Neuronal stem cell (in vitro differentiated cells): ENCODE data around the gene OLFM1.
"Not testable (repeated sequence)": the region's sequence is repeated elsewhere in the genome, so short reads cannot be mapped to it uniquely, and the experiment has no call there.

Experiments used
- DNase-seq: peaks from one replicate; pipeline ENCODE4 v3.0.0-alpha.2; 2013; ENCODE audit warnings: low spot score
- H2AFZ ChIP-seq: one replicate; pipeline ENCODE4 v1.6.1; 2013; ENCODE audit warnings: mild to moderate bottlenecking, low read length, inconsistent platforms
- H2AK5ac ChIP-seq: 2 replicates; pipeline ENCODE4 v1.6.1; 2013; ENCODE audit warnings: low read depth, mild to moderate bottlenecking, inconsistent platforms, low read length, moderate library complexity, mixed read lengths
- H2BK120ac ChIP-seq: 2 replicates; pipeline ENCODE4 v1.6.1; 2013; ENCODE audit warnings: low read depth, mild to moderate bottlenecking, inconsistent platforms, low read length, moderate library complexity, mixed read lengths
- H2BK12ac ChIP-seq: one replicate; pipeline ENCODE4 v1.6.1; 2013; ENCODE audit warnings: low read length, inconsistent platforms
- H2BK15ac ChIP-seq: 2 replicates; pipeline ENCODE4 v1.6.1; 2013; ENCODE audit warnings: mild to moderate bottlenecking, low read length, inconsistent platforms, mixed read lengths
- H2BK5ac ChIP-seq: one replicate; pipeline ENCODE4 v1.6.1; 2013; ENCODE audit warnings: inconsistent platforms, mild to moderate bottlenecking, low read length, moderate library complexity
- H3K14ac ChIP-seq: one replicate; pipeline ENCODE4 v1.6.1; 2013; ENCODE audit warnings: low read length, inconsistent platforms
- H3K18ac ChIP-seq: 2 replicates; pipeline ENCODE4 v1.6.1; 2013; ENCODE audit warnings: low read length, inconsistent platforms
- H3K23ac ChIP-seq: 2 replicates; pipeline ENCODE4 v1.6.1; 2013; ENCODE audit warnings: low read depth, mild to moderate bottlenecking, mixed read lengths, low read length, inconsistent platforms; ENCODE audit not compliant: poor library complexity
- H3K27ac ChIP-seq: replicated peaks from 3 replicates; pipeline ENCODE4 v1.5.1; 2013; ENCODE audit warnings: low read length, inconsistent platforms
- H3K27me3 ChIP-seq, 3 experiments: 2 replicates each; pipeline ENCODE4 v1.6.1; 2013; ENCODE audit warnings: low read length in 3 of 3, mild to moderate bottlenecking in 2 of 3, inconsistent platforms in 1 of 3, low read depth in 1 of 3, mixed read lengths in 1 of 3, moderate library complexity in 1 of 3; ENCODE audit not compliant: control insufficient read depth in 3 of 3, insufficient read depth in 3 of 3
- H3K36me3 ChIP-seq, 2 donors: replicated peaks in 1 of 2; 2 replicates each; pipeline ENCODE4 v1.6.1; 2013; ENCODE audit warnings: low read length in 2 of 2; ENCODE audit not compliant: control insufficient read depth in 2 of 2, insufficient read depth in 2 of 2
- H3K4ac ChIP-seq: 2 replicates; pipeline ENCODE4 v1.6.1; 2013; ENCODE audit warnings: inconsistent platforms, mild to moderate bottlenecking, low read length, moderate library complexity
- H3K4me1 ChIP-seq, 2 donors: 1 replicate in 1 of 2; 2 replicates in 1 of 2; pipeline ENCODE4 v1.6.1; 2013; ENCODE audit warnings: low read length in 2 of 2, low read depth in 1 of 2; ENCODE audit not compliant: control insufficient read depth in 2 of 2, insufficient read depth in 1 of 2
- H3K4me2 ChIP-seq: one replicate; pipeline ENCODE4 v1.6.1; 2013; ENCODE audit warnings: mild to moderate bottlenecking, low read length, inconsistent platforms; ENCODE audit not compliant: insufficient read depth, poor library complexity, severe bottlenecking
- H3K4me3 ChIP-seq, 2 donors: 2 replicates each; pipeline ENCODE4 v1.5.1; 2013; ENCODE audit warnings: low read length in 2 of 2, mild to moderate bottlenecking in 2 of 2, inconsistent platforms in 1 of 2, moderate library complexity in 1 of 2
- H3K79me1 ChIP-seq: one replicate; pipeline ENCODE4 v1.6.1; 2013; ENCODE audit warnings: low read depth, mild to moderate bottlenecking, inconsistent platforms, low read length, moderate library complexity
- H3K9ac ChIP-seq: one replicate; pipeline ENCODE4 v1.6.1; 2013; ENCODE audit warnings: mild to moderate bottlenecking, low read depth, low read length, inconsistent platforms; ENCODE audit not compliant: poor library complexity
- H3K9me3 ChIP-seq, 2 donors: replicated peaks in 1 of 2; 2 replicates each; pipeline versions ENCODE3 to v1.6.1; 2013; ENCODE audit warnings: low read length in 2 of 2, mild to moderate bottlenecking in 2 of 2, inconsistent platforms in 1 of 2, low read depth in 1 of 2, mixed read lengths in 1 of 2, moderate library complexity in 1 of 2; ENCODE audit not compliant: control insufficient read depth in 2 of 2, insufficient read depth in 1 of 2
- H4K8ac ChIP-seq: one replicate; pipeline ENCODE4 v1.6.1; 2013; ENCODE audit warnings: low read depth, mild to moderate bottlenecking, inconsistent platforms, low read length, moderate library complexity
- H4K91ac ChIP-seq: one replicate; pipeline ENCODE4 v1.6.1; 2013; ENCODE audit warnings: low read length, low read depth, mild to moderate bottlenecking, inconsistent platforms; ENCODE audit not compliant: poor library complexity
- WGBS, 2 donors: extraction: QIAGEN DNeasy Blood & Tissue Kit; methylation state at CpG; one replicate each; pipeline ENCODE4 v1.1.7; 2013; ENCODE audit warnings: missing lambda C conversion rate in 2 of 2, mixed read lengths in 1 of 2; ENCODE audit not compliant: insufficient read length in 2 of 2, insufficient replicate concordance in 1 of 2; ENCODE audit errors: extremely low coverage in 2 of 2; 5-methylcytosine and 5-hydroxymethylcytosine counted together

OLFM1 gene

GRCh38 chr9:135110416-135110815, 22.9 kb downstream of the OLFM1 start:
- no peak overlapping the region for H2BK120ac ChIP-seq
- H3K36me3 ChIP-seq: no peaks in the 10 kb centered on the region
- no peak overlapping the region for H2BK15ac ChIP-seq
- no peak overlapping the region for H3K23ac ChIP-seq
- no peaks in the 10 kb centered on the region for H3K9me3 ChIP-seq
- H3K14ac ChIP-seq: no peak overlapping the region
- no peak overlapping the region for H3K18ac ChIP-seq
- H3K9ac ChIP-seq: no peak overlapping the region
- H3K27ac ChIP-seq: no peak overlapping the region
- H3K4ac ChIP-seq: no peak overlapping the region
- no peaks in the 10 kb centered on the region for H3K79me1 ChIP-seq
- no peak overlapping the region for H4K8ac ChIP-seq
- WGBS, 2 donors: no CpG with 5 or more reads among the region's 14 CpGs
- H3K27me3 ChIP-seq: no peaks in the 10 kb centered on the region
- no peak overlapping the region for H4K91ac ChIP-seq
- H3K4me1 ChIP-seq: peaks cover 0 to 10% of the 10 kb centered on the region in 2 donors
- H2AFZ ChIP-seq: no peak overlapping the region
- H3K4me3 ChIP-seq: no peak overlapping the region
- H2BK5ac ChIP-seq: no peak overlapping the region
- no peak for DNase-seq
- H2AK5ac ChIP-seq: no peak overlapping the region
- H2BK12ac ChIP-seq: no peak overlapping the region
- no peak overlapping the region for H3K4me2 ChIP-seq

DNA sequence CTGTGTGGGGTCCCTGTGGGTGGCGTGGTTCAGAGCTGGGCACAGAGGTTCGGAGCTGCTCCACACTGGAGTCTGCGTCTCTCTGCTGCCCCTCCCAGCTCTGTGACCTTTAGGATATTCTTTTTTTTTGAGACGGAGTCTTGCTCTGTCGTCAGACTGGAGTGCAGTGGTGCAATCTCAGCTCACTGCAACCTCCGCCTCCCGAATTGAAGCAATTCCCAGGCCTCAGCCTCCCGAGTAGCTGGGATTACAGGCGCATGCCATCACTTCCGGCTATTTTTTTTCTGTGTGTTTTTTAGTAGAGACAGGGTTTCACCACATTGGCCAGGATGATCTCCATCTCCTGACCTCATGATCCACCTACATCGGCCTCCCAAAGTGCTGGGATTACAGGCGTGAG, 24.1 kb downstream of the OLFM1 start:
- H3K4ac ChIP-seq, H4K91ac ChIP-seq, H3K27ac ChIP-seq, H2AFZ ChIP-seq, H2AK5ac ChIP-seq, H3K4me3 ChIP-seq, H4K8ac ChIP-seq, H2BK120ac ChIP-seq, H2BK12ac ChIP-seq, H3K23ac ChIP-seq, H3K14ac ChIP-seq, H3K27me3 ChIP-seq, H3K36me3 ChIP-seq, H3K9me3 ChIP-seq, DNase-seq, H3K18ac ChIP-seq, H2BK15ac ChIP-seq, H3K9ac ChIP-seq, H3K4me2 ChIP-seq, H3K79me1 ChIP-seq, H2BK5ac ChIP-seq: not testable (repeated sequence)
- H3K4me1 ChIP-seq: peaks cover 0 to 10% of the 10 kb centered on the region in 2 donors
- no CpG with 5 or more reads among the region's 12 CpGs for WGBS, 2 donors

DNA sequence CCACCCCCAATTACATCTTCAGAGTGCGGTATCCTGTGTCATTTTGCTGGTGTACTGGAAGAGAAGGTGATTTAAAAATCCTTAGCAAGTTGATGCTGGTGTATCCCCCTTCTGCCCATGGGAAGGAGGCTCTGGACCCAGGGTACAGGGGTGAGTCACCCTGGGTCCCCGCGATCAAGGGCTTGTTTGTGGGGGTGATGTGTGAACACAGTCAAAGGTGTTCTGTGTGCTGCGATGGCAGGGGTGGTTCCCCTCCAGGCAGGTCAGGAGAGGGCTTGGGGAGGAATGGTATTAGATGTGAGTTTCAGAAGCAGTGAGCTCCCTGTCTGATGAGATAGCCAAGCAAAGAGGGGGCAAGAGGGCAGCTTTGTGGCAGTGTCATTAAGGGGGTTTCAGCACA, 28.9 kb downstream of the OLFM1 start:
- no peak overlapping the region for H2BK15ac ChIP-seq
- no CpG with 5 or more reads among the region's 4 CpGs for WGBS, 2 donors
- no peak overlapping the region for H3K27ac ChIP-seq
- H3K18ac ChIP-seq: no peak overlapping the region
- no peaks in the 10 kb centered on the region for H3K4me1 ChIP-seq
- DNase-seq: no peak
- no peak overlapping the region for H3K9ac ChIP-seq
- no peak overlapping the region for H3K4me3 ChIP-seq
- no peaks in the 10 kb centered on the region for H3K79me1 ChIP-seq
- H3K4ac ChIP-seq: no peak overlapping the region
- H3K9me3 ChIP-seq: peaks cover 0 to 2% of the 10 kb centered on the region in 2 donors
- no peak overlapping the region for H2AFZ ChIP-seq
- H3K36me3 ChIP-seq: no peaks in the 10 kb centered on the region
- no peak overlapping the region for H2BK5ac ChIP-seq
- no peak overlapping the region for H3K4me2 ChIP-seq
- H2AK5ac ChIP-seq: peak overlapping the region; percentile 88
- no peak overlapping the region for H4K8ac ChIP-seq
- no peaks in the 10 kb centered on the region for H3K27me3 ChIP-seq
- no peak overlapping the region for H3K23ac ChIP-seq
- no peak overlapping the region for H2BK120ac ChIP-seq
- H3K14ac ChIP-seq: no peak overlapping the region
- no peak overlapping the region for H2BK12ac ChIP-seq
- no peak overlapping the region for H4K91ac ChIP-seq

DNA sequence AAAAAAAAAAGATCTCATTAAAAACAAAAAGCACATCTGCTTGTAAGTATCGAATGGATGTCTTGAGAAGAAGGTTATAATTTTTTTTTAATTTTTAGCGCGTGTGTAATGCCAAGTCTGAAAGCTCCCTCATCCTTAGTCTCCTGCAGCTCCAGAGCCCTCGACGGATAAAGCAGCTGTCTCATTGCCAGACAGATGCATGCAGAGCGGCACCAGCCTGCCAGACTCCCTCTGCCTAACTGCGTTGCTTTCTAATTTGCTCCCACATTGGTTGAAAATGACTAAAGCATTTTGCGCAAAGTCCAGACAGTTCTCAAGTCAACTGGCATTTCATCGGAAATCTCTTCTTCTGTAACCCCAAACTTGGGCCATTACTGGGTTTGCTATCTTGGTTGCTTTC, 29.4 kb downstream of the OLFM1 start:
- no peak overlapping the region for H3K4ac ChIP-seq
- no peak overlapping the region for H2BK12ac ChIP-seq
- H3K9me3 ChIP-seq: peaks cover 0 to 2% of the 10 kb centered on the region in 2 donors
- H3K23ac ChIP-seq: no peak overlapping the region
- WGBS, 2 donors: no CpG with 5 or more reads among the region's 9 CpGs
- H2BK15ac ChIP-seq: no peak overlapping the region
- DNase-seq: no peak
- no peak overlapping the region for H3K18ac ChIP-seq
- H4K91ac ChIP-seq: no peak overlapping the region
- H3K4me2 ChIP-seq: no peak overlapping the region
- no peaks in the 10 kb centered on the region for H3K4me1 ChIP-seq
- H3K14ac ChIP-seq: no peak overlapping the region
- H3K36me3 ChIP-seq: no peaks in the 10 kb centered on the region
- H3K27me3 ChIP-seq: no peaks in the 10 kb centered on the region
- H2AK5ac ChIP-seq: no peak overlapping the region
- H3K79me1 ChIP-seq: no peaks in the 10 kb centered on the region
- H2BK5ac ChIP-seq: no peak overlapping the region
- no peak overlapping the region for H3K27ac ChIP-seq
- no peak overlapping the region for H2BK120ac ChIP-seq
- no peak overlapping the region for H4K8ac ChIP-seq
- no peak overlapping the region for H2AFZ ChIP-seq
- H3K4me3 ChIP-seq: no peak overlapping the region
- no peak overlapping the region for H3K9ac ChIP-seq
